Measurements from ENCODE around the gene OR8B3.
"Not testable (repeated sequence)": the region's sequence is repeated elsewhere in the genome, so short reads cannot be mapped to it uniquely, and the experiment has no call there.

OR8B3 gene

DNA sequence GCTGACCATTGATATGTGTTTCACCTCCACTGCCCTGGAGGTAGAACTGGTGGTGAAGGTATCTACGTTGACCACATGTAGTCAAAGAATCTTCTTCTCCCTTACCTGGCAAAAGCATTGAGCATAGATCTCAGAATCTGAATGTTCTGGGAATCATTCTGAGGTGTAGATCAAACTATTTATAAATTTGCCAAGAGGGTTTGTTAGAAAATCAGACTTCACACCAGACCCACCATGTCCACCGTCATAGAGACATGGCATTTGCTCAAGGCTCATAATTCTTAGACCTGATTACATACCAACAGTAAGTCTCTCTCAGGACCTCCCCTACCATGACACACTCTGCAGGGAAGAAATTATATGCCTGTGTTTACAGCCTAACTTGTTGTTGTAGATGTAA, 14.4 kb downstream of the OR8B3 start, which contains the start of gene OR8B2:
Gene OR8B2 (minus strand): TSS at position 101 of the 400 bp plus-strand sequence. CDS start 1,156 bp downstream, outside the sequence.
- no peak within 1 kb of the TSS for H3K27ac ChIP-seq
- ChIA-PET POLR2A (ENCODE audit: low non-redundant PET) (no interaction called here), CTCF (no interaction called here)
- no peak for DNase-seq (ENCODE audit: low spot score)
- no peak for TF ChIP-seq CTCF (conservative IDR thresholded peaks at IDR 0.05; ENCODE audit: low read depth)

GRCh38 chr11:124382857-124383256, 16.0 kb downstream of the OR8B3 start:
- CTCF ChIA-PET; POLR2A ChIA-PET (ENCODE audit: low non-redundant PET); DNase-seq (ENCODE audit: low spot score); H3K27ac ChIP-seq: not testable (repeated sequence)

- ChIA-PET POLR2A (ENCODE audit: low non-redundant PET) (no interaction called here), CTCF (no interaction called here)
- TF ChIP-seq CTCF (conservative IDR thresholded peaks at IDR 0.05; ENCODE audit: low read depth), result no peak
- no peak for DNase-seq (ENCODE audit: low spot score)
- H3K27ac ChIP-seq, result no peak overlapping the region
These were observed 18.2 kb downstream of the OR8B3 start for GRCh38 chr11:124380585-124380984.

GRCh38 chr11:124376280-124376679, 22.5 kb downstream of the OR8B3 start:
- no peak overlapping the region for H3K27ac ChIP-seq
- POLR2A ChIA-PET (ENCODE audit: low non-redundant PET), result no interaction called here
- DNase-seq (ENCODE audit: low spot score), result no peak
- CTCF ChIA-PET, result no interaction called here
- TF ChIP-seq CTCF (conservative IDR thresholded peaks at IDR 0.05; ENCODE audit: low read depth), result no peak

DNA sequence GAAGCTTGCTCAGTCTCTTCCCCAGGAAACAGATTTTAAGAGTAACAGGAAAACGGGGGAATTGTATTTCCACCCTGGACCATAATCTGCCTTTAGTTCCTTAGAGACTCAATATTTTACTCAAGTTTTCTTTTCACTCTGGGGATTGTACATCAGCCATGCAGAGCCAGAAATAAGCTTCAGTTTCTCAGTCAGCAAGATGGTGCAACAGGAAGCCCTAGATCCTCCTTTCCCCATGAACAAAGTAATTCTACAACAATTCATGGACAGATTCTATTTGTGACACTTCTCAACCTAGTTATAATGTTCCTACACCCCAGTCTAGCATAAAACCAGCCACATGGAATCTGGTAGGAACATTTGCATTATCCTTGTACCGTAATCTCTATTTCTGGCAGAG, 39.3 kb downstream of the OR8B3 start:
- no peak overlapping the region for H3K27ac ChIP-seq
- DNase-seq (ENCODE audit: low spot score), result no peak
- POLR2A ChIA-PET (ENCODE audit: low non-redundant PET), result no interaction called here
- CTCF ChIA-PET, result no interaction called here
- no peak for TF ChIP-seq CTCF (conservative IDR thresholded peaks at IDR 0.05; ENCODE audit: low read depth)

GRCh38 chr11:124346311-124346955, 52.4 kb downstream of the OR8B3 start:
- H3K27ac ChIP-seq, result no peak overlapping the region
- TF ChIP-seq CTCF (conservative IDR thresholded peaks at IDR 0.05; ENCODE audit: low read depth), result no peak
- CTCF ChIA-PET, result no interaction called here
- DNase-seq (ENCODE audit: low spot score), result no peak
- POLR2A ChIA-PET (ENCODE audit: low non-redundant PET), result no interaction called here

Data from RWPE1 (cell line).